Osteocyte (in vitro differentiated cells): Measurements from ENCODE around the gene ZCCHC24. TPM values are rescaled to one million over a fixed set of nuclear protein-coding genes. Genes with fewer than 3 reads are reported as not detected.
A peak's percentile ranks its signal among the peaks of the same experiment; 100 is the strongest.

Experiments used
- DNase-seq: peaks from one replicate; pipeline ENCODE4 v3.0.0; 2021; ENCODE audit warnings: mixed read lengths; ENCODE audit not compliant: unreplicated experiment; ENCODE audit errors: extremely low spot score
- H3K27ac Mint-ChIP-seq: one replicate; pipeline ENCODE4 v1.8.0; 2021; ENCODE audit warnings: mild to moderate bottlenecking, mixed read lengths; ENCODE audit not compliant: unreplicated experiment
- H3K27me3 Mint-ChIP-seq: one replicate; pipeline ENCODE4 v1.8.0; 2021; ENCODE audit warnings: mixed read lengths; ENCODE audit not compliant: unreplicated experiment
- H3K36me3 Mint-ChIP-seq: one replicate; pipeline ENCODE4 v1.8.0; 2021; ENCODE audit warnings: mixed read lengths; ENCODE audit not compliant: unreplicated experiment
- H3K4me1 Mint-ChIP-seq: one replicate; pipeline ENCODE4 v1.8.0; 2021; ENCODE audit warnings: mixed read lengths; ENCODE audit not compliant: unreplicated experiment
- H3K4me3 Mint-ChIP-seq: one replicate; pipeline ENCODE4 v1.8.0; 2021; ENCODE audit warnings: mild to moderate bottlenecking, moderate library complexity, mixed read lengths; ENCODE audit not compliant: unreplicated experiment
- H3K9me3 Mint-ChIP-seq: one replicate; pipeline ENCODE4 v1.8.0; 2021; ENCODE audit warnings: mixed read lengths; ENCODE audit not compliant: unreplicated experiment
- CTCF ChIP-seq: fragments of 200-600 bp; sonication (generic); IDR thresholded peaks from 2 replicates; pipeline ENCODE4 v1.5.0; 2021; ENCODE audit warnings: antibody characterized with exemption, mild to moderate bottlenecking, moderate library complexity
- total RNA-seq: library from RNA; stranded (reverse); gene quantifications from 2 replicates; pipeline ENCODE4 v1.2.1, GENCODE V29; 2021

ZCCHC24 gene
- total RNA-seq, 1 donor from 2014 or later, result 88.3 TPM

- Mint-ChIP-seq H3K27me3 (no peaks in the 10 kb centered on the region), H3K4me1 (peaks cover 52% of the 10 kb centered on the region), H3K9me3 (no peaks in the 10 kb centered on the region), H3K27ac (peak overlapping the region; percentile 72), H3K4me3 (peak overlapping the region; percentile 79), H3K36me3 (peaks cover 5% of the 10 kb centered on the region)
- no peak for DNase-seq
- no peak for TF ChIP-seq CTCF
These were observed 1.3 kb upstream of the ZCCHC24 start for GRCh38 chr10:79446758-79447084.

GRCh38 chr10:79445977-79446757, 743 bp upstream of the ZCCHC24 start:
- Mint-ChIP-seq H3K27ac (peak overlapping the region; percentile 90), H3K27me3 (no peaks in the 10 kb centered on the region), H3K36me3 (peaks cover 6% of the 10 kb centered on the region), H3K4me1 (peaks cover 57% of the 10 kb centered on the region), H3K4me3 (peak overlapping the region; percentile 79), H3K9me3 (no peaks in the 10 kb centered on the region)
- DNase-seq, result no peak
- no peak for TF ChIP-seq CTCF

- no peaks in the 10 kb centered on the region for H3K27me3 Mint-ChIP-seq
- H3K4me3 Mint-ChIP-seq, result peak overlapping the region; percentile 90
- peak; percentile 89 for DNase-seq
- no peak for TF ChIP-seq CTCF
- H3K27ac Mint-ChIP-seq, result peak overlapping the region; percentile 83
- H3K9me3 Mint-ChIP-seq, result no peaks in the 10 kb centered on the region
- H3K36me3 Mint-ChIP-seq, result peaks cover 10% of the 10 kb centered on the region
- peaks cover 72% of the 10 kb centered on the region for H3K4me1 Mint-ChIP-seq
These were observed 965 bp downstream of the ZCCHC24 start for GRCh38 chr10:79444199-79445119.

- Mint-ChIP-seq H3K9me3 (no peaks in the 10 kb centered on the region), H3K4me1 (peaks cover 72% of the 10 kb centered on the region), H3K27me3 (no peaks in the 10 kb centered on the region), H3K4me3 (peak overlapping the region; percentile 90), H3K36me3 (peaks cover 16% of the 10 kb centered on the region), H3K27ac (peak overlapping the region; percentile 83)
- no peak for DNase-seq
- no peak for TF ChIP-seq CTCF
These were observed 1.9 kb downstream of the ZCCHC24 start for GRCh38 chr10:79443338-79444198.
